ENCODE data around the gene WWOX.

- no peak for TF ChIP-seq CTCF (IDR thresholded peaks at IDR 0.05; ENCODE audit: low read length)
- no peak for TF ChIP-seq EZH2 (optimal IDR thresholded peaks at IDR 0.05; ENCODE audit: low read depth, low read length)
- TF ChIP-seq EZH2phosphoT487 (IDR thresholded peaks at IDR 0.05; ENCODE audit: low read length), result no peak
Observed at GRCh38 chr16:78290395-78290794, 190.9 kb downstream of the WWOX start.

Data from MM.1S (cell line).